K562 (cell line): ENCODE results near the gene SLC3A2. TPM values are rescaled to one million over a fixed set of nuclear protein-coding genes. Genes with fewer than 3 reads are reported as not detected.
A peak's percentile ranks its signal among the peaks of the same experiment; 100 is the strongest.

Experiments used
- BRF1 ChIP-seq: IDR thresholded peaks from 3 replicates; pipeline ENCODE4 v1.6.1; 2011; ENCODE audit warnings: borderline replicate concordance, mild to moderate bottlenecking; ENCODE audit not compliant: insufficient read length; ENCODE audit errors: extremely low read depth
- ERF ChIP-seq: fragments of 450-650 bp; formaldehyde crosslinking; IDR thresholded peaks from 2 replicates; pipeline ENCODE4 v1.4.0; 2020; ENCODE audit warnings: mild to moderate bottlenecking, mixed read lengths
- KDM5B ChIP-seq: fragments of 200-600 bp; sonication (generic); IDR thresholded peaks from 2 replicates; pipeline ENCODE4 v1.6.1; 2012; ENCODE audit warnings: low read depth, mild to moderate bottlenecking, moderate library complexity, low read length, control low read depth, inconsistent platforms; ENCODE audit not compliant: insufficient replicate concordance
- LCOR ChIP-seq: sonication (generic); formaldehyde crosslinking; IDR thresholded peaks from 2 replicates; pipeline ENCODE4 v1.8.0; 2022; ENCODE audit warnings: mild to moderate bottlenecking, missing genetic modification reagents
- MED1 ChIP-seq: sonication (generic); formaldehyde crosslinking; IDR thresholded peaks from 2 replicates; pipeline ENCODE4 v1.8.1; 2023; ENCODE audit warnings: missing genetic modification reagents, borderline replicate concordance
- MTA1 ChIP-seq: fragments of 450-650 bp; IDR thresholded peaks from 2 replicates; pipeline ENCODE4 v1.6.1; 2017; ENCODE audit warnings: borderline replicate concordance
- NR3C1 ChIP-seq: sonication (generic); formaldehyde crosslinking; IDR thresholded peaks from 2 replicates; pipeline ENCODE4 v1.8.1; 2022; ENCODE audit warnings: missing genetic modification reagents
- TAF7 ChIP-seq: fragments of 450-650 bp; IDR thresholded peaks from 2 replicates; pipeline ENCODE4 v1.6.1; 2016; ENCODE audit warnings: missing genetic modification characterization, missing compliant biosample characterization
- TAL1 ChIP-seq: fragments of 450-650 bp; IDR thresholded peaks from 2 replicates; pipeline ENCODE4 v1.6.1; 2016; ENCODE audit warnings: mild to moderate bottlenecking
- TCFL5 ChIP-seq: fragments of 250-450 bp; sonication (Bioruptor Pico); conservative IDR thresholded peaks from 2 replicates; pipeline ENCODE4 v1.6.1; 2021; ENCODE audit warnings: mild to moderate bottlenecking, moderate library complexity, matching md5 sums
- ZEB2 ChIP-seq: fragments of 450-650 bp; IDR thresholded peaks from 2 replicates; pipeline ENCODE4 v1.6.1; 2016
- ZKSCAN8 ChIP-seq: fragments of 200-800 bp; sonication (Bioruptor generic); IDR thresholded peaks from 2 replicates; pipeline ENCODE4 v1.6.1; 2016; ENCODE audit warnings: missing genetic modification characterization, missing compliant biosample characterization
- ZNF263 ChIP-seq: sonication (generic); formaldehyde crosslinking; IDR thresholded peaks from 2 replicates; pipeline ENCODE4 v1.8.0; 2022; ENCODE audit warnings: mild to moderate bottlenecking, missing genetic modification reagents, borderline replicate concordance
- ZNF589 ChIP-seq: fragments of 200-800 bp; sonication (Bioruptor generic); IDR thresholded peaks from 2 replicates; pipeline ENCODE4 v1.6.1; 2016; ENCODE audit warnings: low read depth, missing genetic modification characterization, missing compliant biosample characterization
- polyA plus RNA-seq, 8 experiments: library from polyadenylated mRNA; depleted of rRNA in 4 of 8; stranded (reverse) in 5 of 8; unstranded in 3 of 8; fragments of >200 nt; fragmentation: Nextera tagmentation in 2 of 8; fragmentation: Illumina TruSeq in 1 of 8; extraction: Ambion mirVana in 2 of 8; extraction: Trizol in 1 of 8; gene quantifications; 2 replicates each; pipeline versions ENCODE4 v1.2.1 to v1.2.3, GENCODE V29; 2011 to 2014; ENCODE audit warnings: inconsistent platforms in 1 of 8, missing spikeins in 1 of 8
- total RNA-seq, 7 experiments: library from RNA; depleted of rRNA in 6 of 7; stranded (reverse); fragments of >200 nt in 6 of 7; fragmentation: Illumina TruSeq in 2 of 7; extraction: Trizol in 2 of 7; gene quantifications; 2 replicates each; pipeline versions ENCODE4 v1.2.1 to v1.2.3, GENCODE V29; 2011 to 2021; ENCODE audit warnings: low replicate concordance in 1 of 7
- TF ChIP-seq, protein P1 (sequence below): fragments of 450-650 bp; IDR thresholded peaks from one replicate; pipeline ENCODE4 v1.6.1; 2018; ENCODE audit warnings: mild to moderate bottlenecking, moderate library complexity; ENCODE audit not compliant: partially characterized antibody
- TF ChIP-seq, protein P2 (sequence below): fragments of 250-450 bp; sonication (Bioruptor Pico); IDR thresholded peaks from 2 replicates; pipeline ENCODE4 v1.8.0; 2022; ENCODE audit warnings: inconsistent platforms, mild to moderate bottlenecking, moderate library complexity, borderline replicate concordance
- TF ChIP-seq, protein P3 (sequence below): sonication (generic); formaldehyde crosslinking; IDR thresholded peaks from 2 replicates; pipeline ENCODE4 v1.8.0; 2023; ENCODE audit warnings: mild to moderate bottlenecking, missing genetic modification reagents
- TF ChIP-seq, protein P4 (sequence below): sonication (generic); formaldehyde crosslinking; IDR thresholded peaks from 2 replicates; pipeline ENCODE4 v1.9.0; 2022; ENCODE audit warnings: mild to moderate bottlenecking, missing genetic modification reagents

SLC3A2 gene
- total and polyA plus RNA-seq, 9 of the 15 experiments (the other 6 are each of a cell fraction or from before 2014, with no cell fraction given): 20.0 to 296 (median 214) TPM

DNA sequence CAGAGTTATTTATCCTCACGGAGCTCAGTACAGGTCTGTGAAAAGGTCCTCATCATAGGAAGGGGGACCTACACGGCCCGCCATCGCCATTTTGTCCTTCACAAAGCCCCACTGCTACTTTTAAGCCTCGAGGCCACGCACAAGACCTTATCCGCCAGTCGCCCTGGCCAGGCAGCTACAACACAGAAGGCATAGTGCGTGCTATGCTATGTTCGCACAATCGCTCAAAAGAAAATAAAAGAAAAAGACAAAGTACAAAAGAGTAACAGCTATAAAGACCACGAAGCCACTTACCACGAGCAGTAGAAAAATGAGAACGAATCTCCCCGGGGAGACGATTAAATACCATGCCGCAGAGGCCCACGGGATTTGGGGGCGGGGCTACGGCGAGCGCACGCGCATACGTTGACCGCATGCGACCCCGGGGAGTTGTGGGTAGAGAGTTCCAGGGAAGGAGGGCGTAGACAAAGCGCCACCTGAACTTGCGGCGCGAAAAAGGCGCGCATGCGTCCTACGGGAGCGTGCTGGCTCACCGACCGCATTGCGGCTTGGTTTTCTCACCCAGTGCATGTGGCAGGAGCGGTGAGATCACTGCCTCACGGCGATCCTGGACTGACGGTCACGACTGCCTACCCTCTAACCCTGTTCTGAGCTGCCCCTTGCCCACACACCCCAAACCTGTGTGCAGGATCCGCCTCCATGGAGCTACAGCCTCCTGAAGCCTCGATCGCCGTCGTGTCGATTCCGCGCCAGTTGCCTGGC lies 24.9 kb upstream of the SLC3A2 start (continued):
- TF ChIP-seq LCOR (CRISPR knock-in tag) (peak; percentile 73), TCFL5 (CRISPR knock-in tag) (no peak), TAL1 (no peak), MTA1 (no peak; the same call in 1 of the 2 replicates), NR3C1 (no peak; the same call in 1 of the 2 replicates), ZEB2 (0 out of 2 replicates have a peak, but pooled peaks have one; percentile 24), KDM5B (peak; percentile 100), ERF (CRISPR knock-in tag) (peak; percentile 79; the same call in 1 of the 2 replicates), ZNF589 (CRISPR knock-in tag) (peak; percentile 58; the same call in 1 of the 2 replicates), ZNF263 (CRISPR knock-in tag) (peak; percentile 69), TAF7 (peak; percentile 100), BRF1 (no peak), MED1 (no peak), ZKSCAN8 (CRISPR knock-in tag) (no peak)
- TF ChIP-seq, protein P1, sequence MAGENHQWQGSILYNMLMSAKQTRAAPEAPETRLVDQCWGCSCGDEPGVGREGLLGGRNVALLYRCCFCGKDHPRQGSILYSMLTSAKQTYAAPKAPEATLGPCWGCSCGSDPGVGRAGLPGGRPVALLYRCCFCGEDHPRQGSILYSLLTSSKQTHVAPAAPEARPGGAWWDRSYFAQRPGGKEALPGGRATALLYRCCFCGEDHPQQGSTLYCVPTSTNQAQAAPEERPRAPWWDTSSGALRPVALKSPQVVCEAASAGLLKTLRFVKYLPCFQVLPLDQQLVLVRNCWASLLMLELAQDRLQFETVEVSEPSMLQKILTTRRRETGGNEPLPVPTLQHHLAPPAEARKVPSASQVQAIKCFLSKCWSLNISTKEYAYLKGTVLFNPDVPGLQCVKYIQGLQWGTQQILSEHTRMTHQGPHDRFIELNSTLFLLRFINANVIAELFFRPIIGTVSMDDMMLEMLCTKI: no peak
- TF ChIP-seq, protein P2, sequence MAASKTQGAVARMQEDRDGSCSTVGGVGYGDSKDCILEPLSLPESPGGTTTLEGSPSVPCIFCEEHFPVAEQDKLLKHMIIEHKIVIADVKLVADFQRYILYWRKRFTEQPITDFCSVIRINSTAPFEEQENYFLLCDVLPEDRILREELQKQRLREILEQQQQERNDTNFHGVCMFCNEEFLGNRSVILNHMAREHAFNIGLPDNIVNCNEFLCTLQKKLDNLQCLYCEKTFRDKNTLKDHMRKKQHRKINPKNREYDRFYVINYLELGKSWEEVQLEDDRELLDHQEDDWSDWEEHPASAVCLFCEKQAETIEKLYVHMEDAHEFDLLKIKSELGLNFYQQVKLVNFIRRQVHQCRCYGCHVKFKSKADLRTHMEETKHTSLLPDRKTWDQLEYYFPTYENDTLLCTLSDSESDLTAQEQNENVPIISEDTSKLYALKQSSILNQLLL (CRISPR knock-in tag): no peak
- TF ChIP-seq, protein P3, sequence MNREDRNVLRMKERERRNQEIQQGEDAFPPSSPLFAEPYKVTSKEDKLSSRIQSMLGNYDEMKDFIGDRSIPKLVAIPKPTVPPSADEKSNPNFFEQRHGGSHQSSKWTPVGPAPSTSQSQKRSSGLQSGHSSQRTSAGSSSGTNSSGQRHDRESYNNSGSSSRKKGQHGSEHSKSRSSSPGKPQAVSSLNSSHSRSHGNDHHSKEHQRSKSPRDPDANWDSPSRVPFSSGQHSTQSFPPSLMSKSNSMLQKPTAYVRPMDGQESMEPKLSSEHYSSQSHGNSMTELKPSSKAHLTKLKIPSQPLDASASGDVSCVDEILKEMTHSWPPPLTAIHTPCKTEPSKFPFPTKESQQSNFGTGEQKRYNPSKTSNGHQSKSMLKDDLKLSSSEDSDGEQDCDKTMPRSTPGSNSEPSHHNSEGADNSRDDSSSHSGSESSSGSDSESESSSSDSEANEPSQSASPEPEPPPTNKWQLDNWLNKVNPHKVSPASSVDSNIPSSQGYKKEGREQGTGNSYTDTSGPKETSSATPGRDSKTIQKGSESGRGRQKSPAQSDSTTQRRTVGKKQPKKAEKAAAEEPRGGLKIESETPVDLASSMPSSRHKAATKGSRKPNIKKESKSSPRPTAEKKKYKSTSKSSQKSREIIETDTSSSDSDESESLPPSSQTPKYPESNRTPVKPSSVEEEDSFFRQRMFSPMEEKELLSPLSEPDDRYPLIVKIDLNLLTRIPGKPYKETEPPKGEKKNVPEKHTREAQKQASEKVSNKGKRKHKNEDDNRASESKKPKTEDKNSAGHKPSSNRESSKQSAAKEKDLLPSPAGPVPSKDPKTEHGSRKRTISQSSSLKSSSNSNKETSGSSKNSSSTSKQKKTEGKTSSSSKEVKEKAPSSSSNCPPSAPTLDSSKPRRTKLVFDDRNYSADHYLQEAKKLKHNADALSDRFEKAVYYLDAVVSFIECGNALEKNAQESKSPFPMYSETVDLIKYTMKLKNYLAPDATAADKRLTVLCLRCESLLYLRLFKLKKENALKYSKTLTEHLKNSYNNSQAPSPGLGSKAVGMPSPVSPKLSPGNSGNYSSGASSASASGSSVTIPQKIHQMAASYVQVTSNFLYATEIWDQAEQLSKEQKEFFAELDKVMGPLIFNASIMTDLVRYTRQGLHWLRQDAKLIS: peak; percentile 98
- TF ChIP-seq, protein P4, sequence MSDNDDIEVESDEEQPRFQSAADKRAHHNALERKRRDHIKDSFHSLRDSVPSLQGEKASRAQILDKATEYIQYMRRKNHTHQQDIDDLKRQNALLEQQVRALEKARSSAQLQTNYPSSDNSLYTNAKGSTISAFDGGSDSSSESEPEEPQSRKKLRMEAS (CRISPR knock-in tag): peak; percentile 99
